OCI-LY7 (cell line): ENCODE results near the gene EIF2AK2. TPM values are rescaled to one million over a fixed set of nuclear protein-coding genes. Genes with fewer than 3 reads are reported as not detected.

Experiments
- BruUV-seq: library from RNA; stranded (reverse); fragments of 400-500 nt; replicated peaks from 2 replicates; lab custom pipeline; 2021; lab: Mats Ljungman, UMichigan
- CTCF ChIA-PET: fragments of 300-600 bp; sonication (Branson Sonifier 250); formaldehyde crosslinking; loops from one replicate; lab custom pipeline; 2022; ENCODE audit warnings: antibody characterized with exemption; ENCODE audit not compliant: unreplicated experiment; lab: Charles Lee
- POLR2A ChIA-PET: fragments of 300-600 bp; sonication (Branson Sonifier 250); formaldehyde crosslinking; loops from one replicate; lab custom pipeline; 2022; ENCODE audit warnings: antibody characterized with exemption; lab: Charles Lee
- DNase-seq: peaks from one replicate; pipeline ENCODE4 v3.0.0-alpha.2; 2015; ENCODE audit warnings: low spot score
- H2AFZ ChIP-seq: fragments of 200-600 bp; sonication (generic), shearing (Covaris generic); 2 replicates; pipeline ENCODE4 v1.6.1; 2014; ENCODE audit warnings: mild to moderate bottlenecking, antibody characterized with exemption, low read length, moderate library complexity
- H3K27ac ChIP-seq: fragments of 200-600 bp; sonication (generic); 2 replicates; pipeline ENCODE4 v1.5.1; 2014; ENCODE audit warnings: mixed run types, low read depth, mild to moderate bottlenecking, moderate library complexity, low read length, inconsistent platforms; ENCODE audit not compliant: poor library complexity, severe bottlenecking
- H3K36me3 ChIP-seq: fragments of 200-600 bp; sonication (generic); 2 replicates; pipeline ENCODE4 v1.6.1; 2014; ENCODE audit warnings: mild to moderate bottlenecking, antibody characterized with exemption, low read length, moderate library complexity, mixed read lengths; ENCODE audit not compliant: insufficient read depth
- H3K4me1 ChIP-seq: fragments of 200-600 bp; sonication (generic); 2 replicates; pipeline ENCODE4 v1.5.1; 2014; ENCODE audit warnings: mild to moderate bottlenecking, low read length; ENCODE audit not compliant: insufficient read depth, poor library complexity, severe bottlenecking
- H3K4me2 ChIP-seq: fragments of 200-600 bp; sonication (generic); 2 replicates; pipeline ENCODE4 v1.6.1; 2014; ENCODE audit warnings: mild to moderate bottlenecking, low read length
- H3K4me3 ChIP-seq: fragments of 200-600 bp; sonication (generic); 2 replicates; pipeline ENCODE4 v1.5.1; 2014; ENCODE audit warnings: mild to moderate bottlenecking, low read depth, low read length; ENCODE audit not compliant: poor library complexity, severe bottlenecking
- H3K79me2 ChIP-seq: fragments of 200-600 bp; sonication (generic); 2 replicates; pipeline ENCODE4 v1.6.1; 2016; ENCODE audit warnings: low read depth, mild to moderate bottlenecking, low read length, moderate library complexity, mixed read lengths; ENCODE audit not compliant: insufficient read depth
- H3K9me2 ChIP-seq: fragments of 200-600 bp; sonication (generic); 2 replicates; pipeline ENCODE4 v1.6.1; 2016; ENCODE audit warnings: mild to moderate bottlenecking, low read length, mixed read lengths; ENCODE audit not compliant: insufficient read depth
- H3K9me3 ChIP-seq: fragments of 200-600 bp; sonication (generic); 2 replicates; pipeline ENCODE4 v1.6.1; 2014; ENCODE audit warnings: mild to moderate bottlenecking, mixed run types, low read length, mixed read lengths
- H4K20me1 ChIP-seq: fragments of 200-600 bp; sonication (generic); 2 replicates; pipeline ENCODE4 v1.6.1; 2014; ENCODE audit warnings: mild to moderate bottlenecking, antibody characterized with exemption, low read length, moderate library complexity, mixed read lengths; ENCODE audit not compliant: insufficient read depth
- EZH2phosphoT487 ChIP-seq: fragments of 200-600 bp; sonication (generic); IDR thresholded peaks from 2 replicates; pipeline ENCODE4 v1.6.1; 2018; ENCODE audit warnings: low read depth, borderline replicate concordance, mild to moderate bottlenecking, mixed run types, antibody characterized with exemption, low read length, moderate library complexity, mixed read lengths
- intact Hi-C: fragments of 100-400 bp; cut with micrococcal nuclease; formaldehyde crosslinking; loops from one replicate; pipeline ENCODE4 v1.10.0; 2022; ENCODE audit not compliant: unreplicated experiment
- total RNA-seq, 2 experiments: library from RNA; depleted of rRNA in 1 of 2; stranded (reverse); fragments of >200 nt in 1 of 2; shearing (Covaris generic) in 1 of 2; gene quantifications; 2 replicates each; pipeline ENCODE4 v1.2.3, GENCODE V29; 2014 to 2022
- TF ChIP-seq, protein P1 (sequence below): fragments of 200-600 bp; sonication (generic); conservative IDR thresholded peaks from 2 replicates; pipeline ENCODE4 v1.5.1; 2014; ENCODE audit warnings: mild to moderate bottlenecking, antibody characterized with exemption, low read length, moderate library complexity, mixed read lengths

Gene EIF2AK2
- total RNA-seq, 2 experiments from 2014 or later: 3.1 to 3.6 TPM

DNA sequence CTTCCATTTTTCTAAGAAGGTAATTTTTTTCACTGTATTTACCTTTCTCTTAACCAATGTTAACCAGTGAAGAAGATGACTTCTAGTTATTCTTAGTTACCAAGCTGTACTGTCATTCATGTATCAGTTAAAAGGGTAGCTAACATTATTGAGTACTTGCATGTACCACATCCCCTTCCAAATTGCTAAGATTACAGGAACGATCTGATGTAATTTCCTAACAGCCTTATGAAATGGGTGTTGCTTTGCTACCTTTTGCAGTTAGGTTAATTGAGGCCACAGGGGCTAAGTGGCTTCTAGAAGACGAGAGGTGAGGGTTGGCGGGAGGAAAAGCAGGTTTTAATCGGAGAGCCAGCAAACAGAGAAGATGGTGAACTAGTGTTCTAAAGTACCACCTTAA is 33.5 kb upstream of the EIF2AK2 start:
- intact Hi-C loops: no loop called here
- Histone ChIP-seq H3K4me3 (no peak overlapping the region), H3K4me2 (no peak overlapping the region), H3K4me1 (no peaks in the 10 kb centered on the region), H2AFZ (no peak overlapping the region), H3K27ac (no peak overlapping the region), H3K9me3 (peaks cover under 1% of the 10 kb centered on the region; the same call in 1 of the 2 replicates), H3K9me2 (no peaks in the 10 kb centered on the region), H4K20me1 (no peaks in the 10 kb centered on the region), H3K79me2 (no peaks in the 10 kb centered on the region), H3K36me3 (no peaks in the 10 kb centered on the region)
- CTCF ChIA-PET: no interaction called here
- TF ChIP-seq EZH2phosphoT487: no peak
- TF ChIP-seq, protein P1, sequence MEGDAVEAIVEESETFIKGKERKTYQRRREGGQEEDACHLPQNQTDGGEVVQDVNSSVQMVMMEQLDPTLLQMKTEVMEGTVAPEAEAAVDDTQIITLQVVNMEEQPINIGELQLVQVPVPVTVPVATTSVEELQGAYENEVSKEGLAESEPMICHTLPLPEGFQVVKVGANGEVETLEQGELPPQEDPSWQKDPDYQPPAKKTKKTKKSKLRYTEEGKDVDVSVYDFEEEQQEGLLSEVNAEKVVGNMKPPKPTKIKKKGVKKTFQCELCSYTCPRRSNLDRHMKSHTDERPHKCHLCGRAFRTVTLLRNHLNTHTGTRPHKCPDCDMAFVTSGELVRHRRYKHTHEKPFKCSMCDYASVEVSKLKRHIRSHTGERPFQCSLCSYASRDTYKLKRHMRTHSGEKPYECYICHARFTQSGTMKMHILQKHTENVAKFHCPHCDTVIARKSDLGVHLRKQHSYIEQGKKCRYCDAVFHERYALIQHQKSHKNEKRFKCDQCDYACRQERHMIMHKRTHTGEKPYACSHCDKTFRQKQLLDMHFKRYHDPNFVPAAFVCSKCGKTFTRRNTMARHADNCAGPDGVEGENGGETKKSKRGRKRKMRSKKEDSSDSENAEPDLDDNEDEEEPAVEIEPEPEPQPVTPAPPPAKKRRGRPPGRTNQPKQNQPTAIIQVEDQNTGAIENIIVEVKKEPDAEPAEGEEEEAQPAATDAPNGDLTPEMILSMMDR: no peak
- POLR2A ChIA-PET: interaction anchor here (0.7 kb wide), 1 partner anchor 98 kb away, joined by 6 read pairs; no protein-coding TSS in a partner anchor
- no TSS peak for BruUV-seq
- no peak for DNase-seq

DNA sequence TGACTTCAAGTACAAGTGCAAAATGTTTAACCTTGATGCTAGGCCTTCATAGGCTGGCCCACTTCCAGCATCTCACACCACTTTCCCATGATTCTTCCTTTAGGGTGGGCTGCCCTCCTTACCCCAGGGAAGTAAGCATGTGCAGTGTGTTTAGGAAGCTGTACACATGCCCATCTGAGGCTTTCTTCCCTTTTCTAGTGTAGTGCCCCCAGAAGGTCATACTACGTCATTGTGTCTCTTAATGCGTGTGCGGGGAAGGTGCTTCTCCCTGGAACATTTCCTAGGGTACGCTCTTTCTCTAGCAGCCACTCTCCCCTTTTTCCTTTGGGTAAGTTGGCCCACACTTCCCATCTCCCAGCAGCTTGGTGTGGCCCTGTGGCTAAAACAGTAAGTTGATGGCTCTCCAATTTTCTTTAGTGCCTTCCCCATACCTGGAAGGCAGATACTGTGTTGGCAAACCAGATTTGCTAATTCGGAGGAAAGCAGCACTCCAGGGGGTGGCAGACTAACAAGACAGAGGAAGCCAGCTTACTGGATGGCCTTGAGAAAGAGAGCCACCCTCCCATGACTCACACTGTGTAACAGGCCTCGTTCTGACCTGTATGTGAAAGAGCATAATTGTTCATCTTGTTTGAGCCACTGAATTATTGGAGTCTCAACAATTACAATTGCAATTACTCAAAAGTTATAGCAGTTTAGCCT is 32.8 kb upstream of the EIF2AK2 start:
- H3K79me2 ChIP-seq: no peaks in the 10 kb centered on the region
- H3K4me2 ChIP-seq: no peak overlapping the region
- no peak overlapping the region for H3K4me3 ChIP-seq
- intact Hi-C loops: loop anchor here (10.0 kb wide), 1 partner anchor 345 kb away; no protein-coding TSS in a partner anchor
- no peaks in the 10 kb centered on the region for H4K20me1 ChIP-seq
- H3K27ac ChIP-seq: no peak overlapping the region
- no peaks in the 10 kb centered on the region for H3K4me1 ChIP-seq
- TF ChIP-seq, protein P1: peak; percentile 27; the same call in 1 of the 2 replicates
- no peak for TF ChIP-seq EZH2phosphoT487
- no peaks in the 10 kb centered on the region for H3K36me3 ChIP-seq
- POLR2A ChIA-PET: interaction anchor here (0.6 to 1.0 kb wide), 2 partner anchors 13 to 22 kb away, joined by 3 read pairs; no protein-coding TSS in a partner anchor
- H2AFZ ChIP-seq: no peak overlapping the region
- no peak for DNase-seq
- H3K9me2 ChIP-seq: no peaks in the 10 kb centered on the region
- H3K9me3 ChIP-seq: no peaks in the 10 kb centered on the region
- CTCF ChIA-PET: no interaction called here
- no TSS peak for BruUV-seq

DNA sequence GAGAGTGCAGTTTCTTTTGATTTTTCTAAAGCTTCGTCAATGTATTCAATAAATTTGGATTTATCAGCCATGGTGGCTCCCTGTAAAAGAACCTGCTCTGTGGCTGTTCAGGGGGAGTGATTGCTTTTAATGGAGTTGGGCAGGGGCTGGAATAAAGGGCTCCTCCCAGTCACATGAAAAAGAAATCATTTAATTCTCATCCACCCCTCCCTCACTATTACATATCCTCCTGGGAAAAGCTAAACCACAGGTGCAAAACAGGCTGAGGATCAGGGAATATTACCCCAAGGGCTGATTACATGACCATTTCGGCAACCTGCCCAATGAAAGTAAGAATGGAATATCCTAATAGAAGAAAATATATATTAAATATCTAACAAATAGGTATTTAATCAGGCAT is 31.8 kb upstream of the EIF2AK2 start, which contains the start of gene SULT6B1:
Gene SULT6B1, minus strand, starts transcription at position 101 of the 400 bp plus-strand sequence. Its CDS starts 30 bp downstream, at position 71.
- H3K4me1 ChIP-seq: no peaks in the 10 kb centered on the region
- DNase-seq: no peak
- no peak within 1 kb of the TSS for H3K27ac ChIP-seq
- H3K4me3 ChIP-seq: no peak within 1 kb of the TSS
- H3K9me3 ChIP-seq: no peaks in the 10 kb centered on the region
- POLR2A ChIA-PET: interaction anchor here (1.0 kb wide), 1 partner anchor 23 kb away, joined by 3 read pairs; no protein-coding TSS in a partner anchor
- no peak within 1 kb of the TSS for H2AFZ ChIP-seq
- H3K36me3 ChIP-seq: no peaks in the 10 kb centered on the region
- H3K79me2 ChIP-seq: no peaks in the 10 kb centered on the region
- H3K4me2 ChIP-seq: no peak within 1 kb of the TSS
- CTCF ChIA-PET: no interaction called here
- intact Hi-C loops: loop anchor here (10.0 kb wide), 1 partner anchor 346 kb away; no protein-coding TSS in a partner anchor
- BruUV-seq: no TSS peak
- H3K9me2 ChIP-seq: no peaks in the 10 kb centered on the region
- TF ChIP-seq, protein P1: no peak
- no peak for TF ChIP-seq EZH2phosphoT487
- H4K20me1 ChIP-seq: no peaks in the 10 kb centered on the region
